Glomerular visceral epithelial cell (primary cell): ENCODE results near the gene SV2C.

ENCODE experiments used
- DNase-seq: peaks from one replicate; pipeline ENCODE4 v3.0.0-alpha.2; 2016; ENCODE audit errors: extremely low spot score

SV2C gene

DNA sequence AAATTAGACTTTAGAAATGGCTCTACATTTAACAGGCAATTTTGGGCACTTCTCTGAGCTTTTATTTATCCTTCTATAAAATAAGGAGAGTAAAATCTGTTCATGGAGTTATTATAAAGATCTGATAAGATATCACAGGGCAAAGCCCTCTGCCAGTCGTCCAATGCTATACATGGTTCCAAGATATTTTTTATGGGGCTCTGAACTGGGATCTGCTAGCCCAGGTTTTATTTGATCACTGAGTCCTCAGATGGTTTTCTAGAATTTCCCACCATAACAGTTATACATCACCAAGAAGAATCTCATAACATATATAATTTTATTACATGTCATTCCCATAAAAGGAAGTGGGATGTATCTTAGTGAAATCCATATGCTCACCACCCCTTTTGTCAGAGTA lies 296.7 kb downstream of the SV2C start:
- DNase-seq, result no peak

DNA sequence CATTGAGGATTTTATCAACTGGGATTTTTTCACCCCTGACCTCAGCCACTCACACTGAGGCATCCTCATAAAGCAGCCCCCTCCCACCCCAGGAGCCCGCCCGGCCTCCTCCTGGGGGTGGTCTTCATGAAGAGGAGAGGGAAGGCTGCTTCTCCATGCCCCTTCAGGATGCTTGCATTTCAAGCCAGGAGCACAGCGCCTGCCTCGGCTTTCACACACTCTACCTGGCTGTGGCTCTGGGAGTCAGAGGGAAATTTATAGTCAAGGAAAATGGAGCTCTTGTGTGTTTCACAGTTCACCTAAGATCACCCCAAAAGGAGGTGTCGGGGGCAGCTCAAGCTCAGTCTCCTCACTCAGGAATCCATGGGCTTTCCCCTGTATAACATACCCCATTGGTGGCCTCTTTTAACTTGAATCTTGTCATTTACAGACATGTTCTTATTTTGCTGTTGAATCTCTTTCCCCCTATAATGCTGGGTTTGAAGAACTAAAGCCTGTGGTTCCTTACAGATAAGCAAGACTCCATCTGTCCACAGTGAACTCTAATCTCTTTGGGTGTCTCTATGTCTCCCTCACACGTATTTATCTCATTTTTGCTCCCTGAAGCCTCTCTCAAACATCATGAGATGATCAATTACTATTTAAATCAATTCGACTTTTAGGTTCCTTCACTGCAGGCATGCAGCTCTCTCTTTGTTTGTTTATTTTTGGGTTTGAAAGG lies 297.3 kb downstream of the SV2C start:
- DNase-seq, result no peak

DNA sequence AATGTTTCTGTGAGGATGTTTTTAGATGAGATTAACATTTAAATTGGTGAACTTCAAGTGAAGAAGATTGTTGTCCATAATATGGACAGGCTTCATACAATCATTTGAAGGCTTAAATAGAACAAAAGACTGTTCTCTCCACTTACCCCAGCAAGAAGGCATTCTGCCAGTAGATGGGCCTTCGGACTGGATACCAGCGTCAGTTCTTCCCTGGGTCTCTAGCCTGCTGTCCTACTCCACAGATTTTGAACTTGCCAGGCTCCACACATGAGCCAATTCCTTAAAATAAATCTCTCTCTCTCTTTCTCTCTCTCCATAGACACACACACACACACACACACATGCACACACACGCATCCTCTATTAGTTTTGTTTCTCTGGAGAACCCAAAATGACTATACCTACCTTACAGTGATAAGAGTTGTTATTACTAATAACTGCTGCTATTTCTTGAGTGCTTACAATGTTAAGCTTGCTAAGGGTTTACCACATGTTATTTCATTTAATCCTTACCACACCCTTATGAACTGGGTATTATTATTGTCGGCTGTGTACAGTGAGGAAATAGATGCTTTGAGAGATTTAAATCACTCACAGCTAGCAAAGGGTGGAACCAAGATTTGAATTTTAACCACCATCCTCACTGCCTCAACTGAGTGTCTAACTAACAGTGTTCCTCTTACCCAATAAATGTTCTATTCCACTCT lies 300.1 kb downstream of the SV2C start:
- DNase-seq, result no peak

DNA sequence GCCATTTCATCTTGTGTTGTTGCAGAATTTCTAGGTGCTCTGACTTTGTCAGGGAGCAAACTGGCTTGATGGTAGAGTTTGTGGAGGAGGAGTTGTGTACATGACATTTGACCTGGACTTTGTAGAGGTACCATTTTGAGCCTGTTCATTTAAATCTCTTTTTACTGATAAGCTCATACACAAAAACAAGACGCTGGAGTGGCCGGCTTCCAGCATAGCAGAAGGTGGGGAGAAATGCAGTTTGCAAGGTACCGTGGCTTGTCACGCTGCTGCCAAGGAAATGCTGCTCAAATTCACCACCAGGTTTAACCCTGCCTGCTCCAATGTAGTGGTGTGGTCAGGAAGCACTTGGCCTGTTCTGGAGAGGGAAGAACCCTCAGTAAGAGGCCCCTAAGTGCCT lies 301.0 kb downstream of the SV2C start:
- no peak for DNase-seq

DNA sequence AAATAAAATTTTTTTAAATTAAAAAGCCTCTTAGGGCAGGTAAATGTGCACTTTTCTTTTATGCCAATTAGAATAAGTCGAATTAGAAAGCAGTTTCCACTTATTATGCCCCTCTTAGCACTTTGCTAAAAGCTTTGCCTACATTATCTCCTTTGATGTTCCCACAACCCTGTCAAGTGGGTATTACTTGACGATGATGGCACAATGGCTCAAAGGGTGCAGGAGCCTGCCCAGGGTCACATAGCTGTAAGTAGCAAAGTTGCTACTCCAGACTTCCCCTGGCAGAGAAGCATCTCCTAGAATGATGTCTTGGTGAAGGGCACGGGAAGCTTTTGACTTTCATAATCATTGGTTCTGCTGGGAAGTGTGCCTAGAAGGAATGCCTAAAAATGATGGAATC lies 301.5 kb downstream of the SV2C start:
- DNase-seq, result no peak

DNA sequence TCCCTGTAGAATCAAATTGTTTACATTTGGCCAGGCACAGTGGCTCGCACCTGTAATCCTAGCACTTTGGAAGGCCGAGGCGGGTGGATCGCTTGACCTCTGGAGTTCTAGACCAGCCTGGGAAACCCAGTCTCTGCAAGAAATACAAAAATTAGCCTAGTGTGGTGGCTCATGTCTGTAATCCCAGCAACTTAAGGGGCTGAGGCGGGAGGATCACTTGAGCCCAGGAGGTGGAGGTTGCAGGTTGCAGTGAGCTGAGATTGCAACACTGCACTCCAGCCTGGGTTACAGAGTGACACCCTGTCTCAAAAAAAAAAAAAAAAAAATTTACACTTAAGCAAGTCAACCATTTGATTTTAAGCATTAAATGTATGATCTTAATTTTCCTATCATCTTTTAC lies 302.4 kb downstream of the SV2C start:
- DNase-seq, result no peak

DNA sequence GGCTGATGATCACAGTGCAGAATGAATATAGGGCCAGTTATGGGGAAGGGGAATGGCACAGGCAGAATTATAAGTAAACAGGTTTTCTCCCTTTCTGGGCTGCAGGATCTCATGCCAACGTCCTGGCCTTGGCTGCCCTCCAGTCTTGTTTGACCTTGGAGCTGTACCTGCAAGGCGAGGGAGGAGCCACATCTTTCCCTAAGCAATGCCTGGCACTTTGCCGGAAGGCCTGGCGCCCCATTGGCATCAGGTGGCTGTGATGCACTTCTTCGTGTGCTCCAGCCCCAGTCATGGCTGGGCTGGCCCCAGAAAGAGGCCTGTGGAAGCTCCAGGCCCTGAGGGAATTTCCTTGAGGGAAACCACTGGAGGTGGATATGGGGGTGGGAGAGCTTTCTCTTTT lies 303.2 kb downstream of the SV2C start:
- no peak for DNase-seq

DNA sequence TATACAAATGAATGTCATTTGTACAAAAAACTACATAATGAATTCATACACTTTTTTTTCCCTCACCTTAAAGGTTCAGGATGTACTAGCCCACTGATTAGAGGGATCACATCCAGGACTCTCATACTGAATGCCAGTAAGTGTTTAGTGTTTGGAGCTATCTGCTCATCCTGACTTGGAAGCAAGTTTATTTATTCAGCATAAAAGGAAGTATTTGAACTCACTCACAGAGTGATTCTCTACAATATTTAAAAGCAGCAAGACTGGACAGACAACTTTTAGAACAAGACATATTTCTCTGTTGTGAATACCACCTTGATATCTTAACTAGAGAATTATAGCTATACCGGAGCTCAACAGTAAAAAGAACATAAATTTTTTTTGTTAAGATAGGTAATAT lies 305.1 kb downstream of the SV2C start:
- no peak for DNase-seq

DNA sequence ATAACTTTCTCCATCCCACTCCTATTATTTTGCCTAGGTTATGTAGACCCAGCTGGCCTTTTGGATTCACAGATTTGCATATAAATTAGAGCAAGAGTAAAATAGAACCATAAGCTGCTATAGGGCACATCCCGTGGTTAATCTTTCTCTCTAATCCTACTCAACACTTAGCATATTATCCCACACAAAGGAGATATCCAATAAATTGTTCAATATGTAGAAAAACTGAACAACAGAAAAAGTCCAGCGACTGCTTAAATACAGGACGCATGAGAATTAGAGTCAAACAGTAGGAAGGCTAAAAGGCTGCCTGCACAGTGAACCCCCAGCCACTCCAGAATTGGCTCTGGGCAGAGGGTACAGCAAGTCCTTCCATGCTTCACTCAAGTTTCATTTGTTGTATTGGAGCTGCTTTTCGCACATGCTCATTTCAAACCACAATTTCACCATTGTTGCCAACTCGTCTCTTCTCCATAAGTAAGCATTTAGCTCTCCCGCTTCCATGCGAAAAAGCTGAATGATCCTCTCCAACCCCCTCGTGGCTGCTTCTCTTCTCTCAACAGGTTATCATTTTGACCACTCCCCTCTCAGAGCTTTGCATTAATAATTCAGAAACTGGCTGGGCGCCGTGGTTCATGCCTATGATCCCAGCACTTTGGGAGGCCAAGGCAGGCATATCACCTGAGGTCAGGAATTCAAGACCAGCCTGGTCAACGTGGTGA lies 305.8 kb downstream of the SV2C start:
- no peak for DNase-seq

DNA sequence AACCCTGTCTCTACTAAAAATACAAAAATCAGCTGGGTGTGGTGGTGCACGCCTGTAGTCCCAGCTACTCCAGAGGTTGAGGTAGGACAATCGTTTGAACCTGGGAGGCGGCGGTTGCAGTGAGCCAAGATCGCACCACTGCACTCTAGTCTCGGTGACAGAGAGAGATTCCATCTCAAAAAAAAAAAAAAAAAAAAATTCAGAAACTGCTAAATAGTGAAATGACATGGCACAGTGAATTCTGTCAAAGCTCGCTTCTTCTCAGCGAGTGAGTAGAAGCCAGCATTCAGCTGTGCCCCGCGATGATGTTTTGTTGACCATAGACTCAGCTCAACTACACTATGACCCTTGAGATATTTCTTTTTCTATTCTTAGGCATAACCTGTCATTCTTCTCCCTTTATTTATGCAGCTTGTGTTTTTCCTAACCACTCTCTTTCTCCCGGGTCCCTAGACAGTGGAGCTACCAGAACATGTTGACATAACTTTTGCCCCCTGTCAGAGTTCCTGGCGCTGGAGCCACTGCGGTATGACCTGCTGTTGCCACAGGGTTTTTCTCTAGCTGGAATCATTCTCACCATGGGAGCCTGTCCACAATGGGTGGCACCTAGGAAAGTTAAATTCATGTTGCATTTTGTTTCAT lies 306.5 kb downstream of the SV2C start:
- DNase-seq, result no peak

DNA sequence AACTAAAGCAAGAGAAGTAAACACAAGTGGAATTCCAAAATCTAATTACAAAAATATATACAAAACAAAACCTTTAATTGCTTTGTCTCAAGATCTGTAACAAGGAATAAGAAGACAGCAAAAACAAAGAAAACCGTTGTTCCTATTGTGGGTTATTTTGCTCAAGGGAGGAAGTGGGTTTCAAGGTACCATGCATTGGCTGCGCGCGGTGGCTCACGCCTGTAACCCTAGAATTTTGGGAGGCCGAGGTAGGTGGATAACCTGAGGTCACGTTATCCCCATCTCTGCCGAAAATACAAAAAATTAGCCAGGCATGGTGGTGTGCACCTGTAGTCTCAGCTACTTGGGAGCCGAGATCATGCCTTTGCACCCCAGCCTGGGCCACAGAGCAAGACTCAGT lies 307.8 kb downstream of the SV2C start:
- no peak for DNase-seq

DNA sequence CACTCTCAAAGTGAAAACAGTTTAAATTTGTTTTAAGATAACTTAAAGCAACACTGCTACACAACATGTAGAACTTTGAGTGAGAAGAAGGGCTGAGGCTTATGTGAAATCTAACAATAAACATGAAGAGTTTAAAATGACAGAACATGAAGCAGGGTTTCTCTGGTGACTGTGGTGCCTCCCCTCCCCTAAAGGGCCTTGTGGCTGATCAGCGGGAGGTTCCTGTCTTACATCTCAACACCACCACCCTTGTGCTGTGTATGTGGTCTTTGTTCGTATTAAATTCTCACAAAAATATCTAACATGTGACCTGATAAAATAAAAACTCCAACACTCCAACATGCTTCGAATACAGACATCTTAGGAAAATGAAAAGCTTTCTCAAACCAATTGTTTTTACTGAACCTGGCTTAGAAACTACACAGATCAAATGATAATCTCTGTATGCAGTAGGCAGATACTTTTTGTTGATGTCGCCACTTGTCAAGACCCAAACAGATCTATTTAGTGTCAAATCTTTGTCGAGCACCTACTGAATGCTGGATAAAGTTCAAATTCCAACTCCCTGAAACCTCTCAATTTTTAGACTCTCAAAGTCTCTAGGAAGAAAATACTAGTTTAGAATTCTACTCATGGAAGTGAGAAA lies 310.0 kb downstream of the SV2C start:
- no peak for DNase-seq

DNA sequence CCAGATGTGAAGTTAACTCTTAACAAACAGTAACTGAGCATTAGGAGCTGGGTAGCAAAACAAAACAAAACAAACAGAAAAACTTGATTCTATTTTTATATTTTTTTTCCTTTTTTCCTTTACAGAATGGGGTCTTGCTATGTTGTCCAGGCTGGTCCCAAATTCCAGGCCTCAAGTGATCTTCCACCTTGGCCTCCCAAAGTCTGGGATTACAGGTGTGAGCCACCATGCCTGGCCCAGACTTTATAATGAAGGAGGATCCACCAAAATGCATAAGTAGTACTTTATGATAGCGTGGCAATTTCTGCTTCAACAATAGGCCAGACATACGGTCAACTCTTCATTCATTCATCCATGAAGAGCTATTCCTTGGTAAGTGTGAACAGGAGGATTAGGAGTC lies 314.0 kb downstream of the SV2C start:
- DNase-seq, result no peak

DNA sequence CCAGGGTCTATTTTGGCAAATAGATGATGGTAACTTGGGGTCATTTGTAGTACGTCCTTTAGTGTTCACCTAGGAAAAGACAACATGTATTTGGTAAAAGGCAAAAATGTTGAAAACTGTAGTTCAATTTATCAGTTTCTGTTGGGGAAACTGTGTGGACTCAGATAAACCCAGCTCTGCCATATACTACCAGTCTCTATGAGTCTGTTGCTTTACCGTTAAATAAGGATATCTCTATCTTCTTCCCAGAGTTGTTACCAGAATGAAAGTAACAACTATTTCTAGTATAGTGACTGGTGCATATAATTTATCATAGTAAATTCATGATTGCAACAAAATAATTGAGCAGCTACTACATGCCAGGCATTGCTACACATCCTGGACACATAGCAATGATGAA lies 316.1 kb downstream of the SV2C start:
- no peak for DNase-seq

DNA sequence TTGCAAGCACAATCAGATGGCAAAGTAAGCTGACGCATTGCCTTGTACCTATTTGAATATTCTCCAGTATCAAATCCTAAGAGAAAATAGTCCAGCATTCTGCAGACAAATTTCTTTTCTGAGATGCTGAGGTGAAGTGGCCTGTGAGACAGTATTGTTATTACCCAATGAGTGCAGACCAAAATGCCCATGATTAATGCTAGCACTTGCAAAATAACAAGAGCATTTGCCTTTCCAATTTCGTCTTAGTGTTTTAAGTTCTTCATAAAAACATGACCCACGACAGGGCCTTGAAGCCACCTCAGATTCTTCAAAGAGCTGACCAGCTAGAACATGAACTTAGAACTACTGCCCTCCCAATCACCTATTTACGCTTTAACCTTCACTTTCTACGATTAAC lies 317.3 kb downstream of the SV2C start:
- DNase-seq, result no peak

DNA sequence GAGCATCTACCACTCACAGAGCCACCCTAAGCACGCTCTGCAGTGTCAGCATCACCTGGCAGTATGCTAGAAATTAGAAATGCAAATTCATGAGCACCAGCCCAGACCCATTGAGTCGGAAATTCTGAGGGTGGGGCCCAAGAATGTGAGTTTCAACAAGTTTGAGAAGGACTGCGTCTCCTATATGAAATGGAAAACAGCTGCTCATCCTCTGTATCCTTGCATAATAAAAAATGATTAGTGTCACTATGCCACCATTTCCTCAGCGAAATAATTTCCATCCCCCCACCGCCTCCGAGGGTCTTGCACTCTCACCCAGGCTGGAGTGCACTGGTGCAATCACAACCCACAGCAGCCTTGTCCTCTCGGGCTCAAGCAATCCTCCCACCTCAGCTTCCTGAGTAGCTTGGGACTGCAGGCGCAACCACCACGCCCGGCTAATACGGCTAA lies 318.6 kb downstream of the SV2C start:
- no peak for DNase-seq

DNA sequence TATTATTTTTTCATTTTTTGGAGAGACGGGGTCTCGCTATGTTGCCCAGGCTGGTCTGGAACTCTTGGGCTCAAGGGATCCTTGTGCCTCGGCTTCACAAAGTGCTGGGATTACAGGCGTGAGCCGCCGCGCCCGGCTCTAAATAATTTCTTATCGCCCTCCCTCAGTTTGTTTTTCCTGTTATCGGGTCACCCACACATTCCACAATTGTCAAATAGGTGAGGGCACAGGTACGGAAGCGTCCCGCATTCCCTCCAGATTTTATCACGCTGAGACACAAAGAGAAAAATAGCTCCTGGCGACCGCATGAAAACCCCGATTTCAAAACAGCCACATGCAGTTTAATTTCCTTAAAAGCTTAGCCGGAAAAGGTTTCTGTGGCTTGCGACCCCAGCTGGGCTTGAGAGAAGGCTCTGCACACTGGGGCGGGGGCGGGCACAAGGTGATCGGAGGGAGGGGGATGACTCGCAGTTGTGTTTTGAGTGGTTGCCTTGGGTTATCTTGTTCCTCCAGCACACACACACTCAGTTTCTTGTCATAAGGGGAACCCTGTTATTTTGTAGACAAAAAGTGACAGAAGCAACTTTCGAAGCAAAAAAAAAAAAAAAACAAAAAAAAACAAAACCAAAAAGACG lies 319.2 kb downstream of the SV2C start:
- DNase-seq, result no peak

DNA sequence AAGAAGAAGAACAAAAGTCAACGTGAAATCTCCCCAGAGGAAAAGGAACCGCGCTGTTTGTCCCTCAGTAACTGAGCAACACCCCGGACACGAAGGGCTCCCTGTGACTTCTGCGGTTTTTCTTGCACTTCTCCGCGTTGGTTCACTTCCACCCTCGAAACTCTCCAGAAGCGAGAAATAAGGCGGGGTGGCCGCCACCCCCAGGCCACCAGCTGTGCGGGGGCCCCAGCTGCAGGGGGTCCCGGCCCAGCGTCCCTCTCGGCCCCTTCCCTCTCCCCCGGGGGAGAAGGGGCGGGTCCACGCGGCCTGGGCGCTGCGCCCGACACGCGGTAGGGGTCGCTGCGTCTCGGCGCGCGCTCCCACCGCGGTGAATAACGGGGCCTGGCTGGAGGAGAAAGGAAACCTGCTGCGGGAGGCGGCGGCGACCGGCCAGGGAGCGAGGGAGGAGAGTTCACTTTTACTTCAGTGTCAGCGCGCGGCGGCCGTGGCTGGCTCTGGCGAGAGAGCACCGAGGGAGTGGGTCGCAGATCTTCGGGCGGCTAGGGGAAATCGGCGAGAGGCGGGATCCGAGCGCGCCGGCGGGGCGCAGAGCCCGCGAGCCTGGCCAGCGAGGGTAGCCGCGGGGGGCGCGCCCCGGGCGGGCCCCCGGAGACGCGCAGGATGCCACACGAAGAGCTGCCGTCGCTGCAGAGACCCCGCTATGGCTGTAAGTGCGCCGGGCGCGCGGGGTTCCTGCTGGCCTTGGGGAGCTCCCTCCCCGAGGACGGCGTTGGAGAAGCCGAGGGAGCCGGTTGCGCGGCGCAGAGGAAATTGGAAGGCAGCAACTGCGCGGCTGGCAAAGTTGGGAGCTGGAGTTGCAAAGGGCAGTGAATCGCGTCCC lies 319.9 kb downstream of the SV2C start, which contains the start of gene IQGAP2:
TSS of gene IQGAP2 (plus strand) at position 400 of the 880 bp plus-strand sequence. CDS start at position 661, 261 bp downstream.
- peak; percentile 47 for DNase-seq
